Measurements from ENCODE around the gene PIK3R3.
"Not testable (repeated sequence)": the region's sequence is repeated elsewhere in the genome, so short reads cannot be mapped to it uniquely, and the experiment has no call there.

PIK3R3 gene

GRCh38 chr1:46102769-46103476 lies 29.5 kb downstream of the PIK3R3 start:
- peak in 1 of 3 experiments; percentile 5 for DNase-seq (ENCODE audit: low read depth in 3 of 3)

- no peak for DNase-seq (ENCODE audit: low read depth in 3 of 3)
Observed at GRCh38 chr1:46099215-46099614, 33.2 kb downstream of the PIK3R3 start.

GRCh38 chr1:46098027-46098712 lies 34.3 kb downstream of the PIK3R3 start:
- DNase-seq (ENCODE audit: low read depth in 3 of 3), result no peak

GRCh38 chr1:46097149-46097472 lies 35.3 kb downstream of the PIK3R3 start:
- DNase-seq (ENCODE audit: low read depth in 3 of 3), result no peak

GRCh38 chr1:46096269-46097148 lies 35.9 kb downstream of the PIK3R3 start:
- no peak for DNase-seq (ENCODE audit: low read depth in 3 of 3)

GRCh38 chr1:46095110-46095509 lies 37.3 kb downstream of the PIK3R3 start:
- not testable (repeated sequence) for DNase-seq (ENCODE audit: low read depth in 3 of 3)

GRCh38 chr1:46094471-46095005 lies 37.9 kb downstream of the PIK3R3 start:
- DNase-seq (ENCODE audit: low read depth in 3 of 3), result no peak

- not testable (repeated sequence) for DNase-seq (ENCODE audit: low read depth in 3 of 3)
Observed at GRCh38 chr1:46093832-46094231, 38.6 kb downstream of the PIK3R3 start.

GRCh38 chr1:46087891-46088290 lies 44.5 kb downstream of the PIK3R3 start:
- no peak for DNase-seq (ENCODE audit: low read depth in 3 of 3)

- DNase-seq (ENCODE audit: low read depth in 3 of 3), result no peak
Observed at GRCh38 chr1:46086576-46086975, 45.9 kb downstream of the PIK3R3 start.

GRCh38 chr1:46084553-46085451 lies 47.6 kb downstream of the PIK3R3 start:
- DNase-seq (ENCODE audit: low read depth in 3 of 3), result no peak

- DNase-seq (ENCODE audit: low read depth in 3 of 3), result no peak
Observed at GRCh38 chr1:46083579-46083978, 48.9 kb downstream of the PIK3R3 start.

GRCh38 chr1:46081619-46082018 lies 50.8 kb downstream of the PIK3R3 start:
- DNase-seq (ENCODE audit: low read depth in 3 of 3), result no peak

- DNase-seq (ENCODE audit: low read depth in 3 of 3), result no peak
Observed at GRCh38 chr1:46081206-46081605, 51.2 kb downstream of the PIK3R3 start.

- DNase-seq (ENCODE audit: low read depth in 3 of 3), result no peak
Observed at GRCh38 chr1:46080257-46080656, 52.2 kb downstream of the PIK3R3 start.

- no peak for DNase-seq (ENCODE audit: low read depth in 3 of 3)
Observed at GRCh38 chr1:46077644-46078043, 54.8 kb downstream of the PIK3R3 start.

GRCh38 chr1:46076343-46076742 lies 56.1 kb downstream of the PIK3R3 start:
- DNase-seq (ENCODE audit: low read depth in 3 of 3), result no peak

- DNase-seq (ENCODE audit: low read depth in 3 of 3), result no peak
Observed at GRCh38 chr1:46072975-46073374, 59.5 kb downstream of the PIK3R3 start.

GRCh38 chr1:46070164-46070814 lies 62.1 kb downstream of the PIK3R3 start:
- DNase-seq (ENCODE audit: low read depth in 3 of 3), result no peak

GRCh38 chr1:46068525-46068924 lies 63.9 kb downstream of the PIK3R3 start:
- no peak for DNase-seq (ENCODE audit: low read depth in 3 of 3)

GRCh38 chr1:46067652-46068051 lies 64.8 kb downstream of the PIK3R3 start:
- DNase-seq (ENCODE audit: low read depth in 3 of 3), result no peak

Measured in stimulated activated CD4-positive, alpha-beta T cell treated with anti-CD3 and anti-CD28 coated beads, TNF-alpha, amount 100 ng/mL, for 24 hours (primary cell).